NCI-H2196 treated with DMSO at 0.1 percent for 48 hours (cell line): ENCODE results near the gene ARRB1.

Source experiments
- DNase-seq: peaks from one replicate; lab custom pipeline; 2025; ENCODE audit not compliant: unreplicated experiment; lab: John Stamatoyannopoulos, UW

Gene ARRB1

GRCh38 chr11:75301601-75302345, 49.7 kb downstream of the ARRB1 start:
- peak; percentile 62 for DNase-seq

- DNase-seq, result no peak
Observed at GRCh38 chr11:75301131-75301530, 50.3 kb downstream of the ARRB1 start.

GRCh38 chr11:75298976-75299260, 52.5 kb downstream of the ARRB1 start:
- no peak for DNase-seq

GRCh38 chr11:75298191-75298975, 53.1 kb downstream of the ARRB1 start:
- DNase-seq, result peak; percentile 14

GRCh38 chr11:75293903-75294302, 57.6 kb downstream of the ARRB1 start:
- no peak for DNase-seq

- no peak for DNase-seq
Observed at GRCh38 chr11:75292943-75293342, 58.5 kb downstream of the ARRB1 start.

GRCh38 chr11:75291741-75292140, 59.7 kb downstream of the ARRB1 start:
- DNase-seq, result no peak

GRCh38 chr11:75289919-75290318, 61.5 kb downstream of the ARRB1 start:
- no peak for DNase-seq

- no peak for DNase-seq
Observed at GRCh38 chr11:75289511-75289760, 62.0 kb downstream of the ARRB1 start.

- no peak for DNase-seq
Observed at GRCh38 chr11:75287579-75287978, 63.9 kb downstream of the ARRB1 start.

- no peak for DNase-seq
Observed at GRCh38 chr11:75286826-75287465, 64.5 kb downstream of the ARRB1 start.

GRCh38 chr11:75285776-75286360, 65.6 kb downstream of the ARRB1 start:
- DNase-seq, result no peak

- DNase-seq, result no peak
Observed at GRCh38 chr11:75283391-75283931, 68.0 kb downstream of the ARRB1 start.

GRCh38 chr11:75281469-75282095, 69.9 kb downstream of the ARRB1 start:
- no peak for DNase-seq

- DNase-seq, result no peak
Observed at GRCh38 chr11:75280770-75281468, 70.5 kb downstream of the ARRB1 start.

- peak; percentile 62 for DNase-seq
Observed at GRCh38 chr11:75280227-75280701, 71.2 kb downstream of the ARRB1 start.

- no peak for DNase-seq
Observed at GRCh38 chr11:75279273-75279672, 72.2 kb downstream of the ARRB1 start.

GRCh38 chr11:75277991-75278790, 73.3 kb downstream of the ARRB1 start:
- no peak for DNase-seq

GRCh38 chr11:75277211-75277805, 74.2 kb downstream of the ARRB1 start:
- DNase-seq, result no peak
